GM19238 (cell line): ENCODE data around the gene SLC24A3.

Experiments used
- DNase-seq: peaks from one replicate; pipeline ENCODE4 v3.0.0; 2011; ENCODE audit warnings: low spot score; ENCODE audit not compliant: insufficient read length

Gene SLC24A3

GRCh38 chr20:19697415-19697814 lies 485.0 kb downstream of the SLC24A3 start:
- DNase-seq = no peak

DNA sequence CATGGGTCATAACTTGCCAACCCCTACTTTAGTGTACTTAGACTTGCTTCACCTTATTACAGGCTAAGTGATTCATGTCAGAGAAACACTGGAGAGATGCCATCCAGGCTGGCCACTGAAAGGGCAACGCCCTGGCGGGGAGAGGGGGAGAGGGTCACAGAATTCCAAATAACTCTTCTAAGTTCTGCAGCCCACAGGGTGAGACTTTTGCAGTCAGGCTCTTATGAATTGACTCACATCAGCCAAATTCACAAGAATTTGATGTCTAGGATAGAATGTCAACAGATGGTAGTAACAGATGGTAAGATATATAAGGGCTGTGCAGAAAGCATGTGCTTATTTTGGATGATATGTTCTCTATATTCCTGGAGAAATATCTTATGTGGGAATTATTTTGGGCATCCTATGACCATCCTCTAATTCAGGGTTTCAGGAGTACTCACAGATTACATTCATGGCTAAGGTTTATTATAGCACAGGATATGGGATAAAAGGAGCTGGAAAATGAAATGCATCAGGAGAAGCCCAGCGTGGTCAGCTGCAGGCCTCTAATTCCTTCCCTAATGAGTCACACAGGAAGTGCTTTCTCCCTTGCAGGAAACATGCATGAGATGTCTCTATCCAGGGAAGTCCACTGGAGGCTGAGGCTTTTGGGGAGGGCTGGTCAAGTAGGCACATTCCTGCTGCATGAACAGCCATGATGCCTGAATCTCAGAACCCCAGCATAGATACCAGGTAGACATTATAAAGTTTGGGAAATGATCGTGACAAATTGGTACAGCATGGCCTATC lies 486.9 kb downstream of the SLC24A3 start:
- no peak for DNase-seq

DNA sequence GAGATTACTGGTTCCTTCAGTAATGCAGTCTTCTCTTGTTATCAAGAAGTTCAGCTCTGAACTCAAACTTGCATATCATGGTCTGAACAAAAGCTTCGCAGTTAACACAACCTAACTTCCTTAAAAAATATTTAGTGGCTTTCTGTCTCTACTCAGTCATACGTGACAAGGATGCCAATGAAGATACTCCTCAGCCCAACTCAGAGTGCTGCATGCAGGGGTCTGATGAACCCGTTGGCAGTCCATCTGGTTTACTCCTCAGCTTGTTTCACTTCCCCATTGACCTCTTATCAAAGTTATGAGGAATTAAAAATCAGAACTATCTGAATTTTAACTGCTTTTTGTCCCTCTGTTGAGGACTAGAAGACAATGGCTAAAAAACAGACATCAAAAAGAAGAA lies 489.0 kb downstream of the SLC24A3 start:
- DNase-seq = no peak

- no peak for DNase-seq
Measured at GRCh38 chr20:19706463-19706862, 494.0 kb downstream of the SLC24A3 start.

- DNase-seq = no peak
Measured at GRCh38 chr20:19709635-19710335, 497.3 kb downstream of the SLC24A3 start.

GRCh38 chr20:19710336-19711120 lies 498.1 kb downstream of the SLC24A3 start:
- no peak for DNase-seq

DNA sequence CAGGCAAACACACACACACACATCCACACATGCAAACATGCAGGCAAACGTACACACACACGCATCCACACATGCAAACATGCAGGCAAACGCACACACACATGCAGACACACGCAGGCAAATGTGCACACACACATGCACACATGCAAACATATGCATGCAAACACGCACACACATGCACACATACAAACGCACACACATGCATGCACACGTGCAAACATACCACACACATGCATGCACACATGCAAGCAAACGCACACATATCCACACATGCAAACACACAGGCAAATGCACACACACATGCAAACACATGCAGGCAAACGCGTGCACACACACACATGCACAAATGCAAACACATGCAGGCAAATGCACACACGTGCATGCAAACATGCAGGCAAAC lies 498.7 kb downstream of the SLC24A3 start:
- no peak for DNase-seq

- no peak for DNase-seq
Measured at GRCh38 chr20:19712721-19713260, 500.3 kb downstream of the SLC24A3 start.

GRCh38 chr20:19713822-19714578 lies 501.6 kb downstream of the SLC24A3 start:
- DNase-seq = no peak

DNA sequence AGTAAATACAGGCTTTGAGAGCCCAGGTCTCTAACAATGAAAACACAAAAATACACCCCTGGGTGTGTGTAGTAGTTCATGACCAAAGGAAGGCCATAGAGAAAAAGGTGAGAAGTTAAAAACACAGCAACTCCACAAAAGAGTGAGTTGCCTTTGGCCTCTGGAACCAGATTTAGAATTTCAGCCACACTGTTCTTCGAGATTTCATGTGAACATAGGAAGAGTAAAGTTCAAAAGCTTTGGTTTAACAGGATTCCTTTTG lies 502.1 kb downstream of the SLC24A3 start:
- no peak for DNase-seq

- DNase-seq = no peak
Measured at GRCh38 chr20:19715986-19716385, 503.5 kb downstream of the SLC24A3 start.

DNA sequence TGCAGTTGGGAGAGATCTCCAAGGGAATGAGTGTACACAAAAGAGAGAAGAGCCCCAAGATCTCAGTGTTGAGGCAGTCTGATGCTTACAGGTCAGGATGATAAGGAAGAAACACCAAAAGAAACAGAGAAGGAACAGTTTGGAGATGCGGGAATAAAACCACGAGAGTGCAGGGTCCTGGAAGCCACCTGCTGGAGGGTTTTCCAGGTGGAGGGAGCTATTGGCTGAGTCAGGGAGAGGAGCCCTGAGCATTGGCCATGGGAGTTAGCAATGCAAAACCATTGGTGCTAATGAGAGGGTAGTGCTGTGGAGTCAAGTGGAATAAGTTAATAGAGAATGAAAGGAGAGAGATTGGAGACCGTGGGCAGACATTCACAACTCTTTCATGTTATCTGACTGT lies 506.4 kb downstream of the SLC24A3 start:
- no peak for DNase-seq

DNA sequence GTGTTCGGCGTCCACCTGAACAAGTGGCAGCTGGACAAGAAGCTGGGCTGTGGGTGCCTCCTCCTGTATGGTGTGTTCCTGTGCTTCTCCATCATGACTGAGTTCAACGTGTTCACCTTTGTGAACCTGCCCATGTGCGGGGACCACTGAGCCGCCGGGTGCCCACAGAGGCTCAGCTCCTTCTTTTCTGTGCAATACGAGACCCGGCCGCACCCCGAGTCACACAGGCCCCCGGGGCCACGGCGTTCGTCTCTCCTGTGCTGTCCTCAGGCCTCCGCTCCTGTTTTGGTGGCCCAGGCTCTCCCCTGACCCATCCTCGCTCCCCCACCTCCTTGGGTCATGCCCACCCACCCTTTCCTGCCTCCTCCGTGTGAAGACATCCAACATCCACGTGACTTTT lies 508.5 kb downstream of the SLC24A3 start:
- DNase-seq = no peak

DNA sequence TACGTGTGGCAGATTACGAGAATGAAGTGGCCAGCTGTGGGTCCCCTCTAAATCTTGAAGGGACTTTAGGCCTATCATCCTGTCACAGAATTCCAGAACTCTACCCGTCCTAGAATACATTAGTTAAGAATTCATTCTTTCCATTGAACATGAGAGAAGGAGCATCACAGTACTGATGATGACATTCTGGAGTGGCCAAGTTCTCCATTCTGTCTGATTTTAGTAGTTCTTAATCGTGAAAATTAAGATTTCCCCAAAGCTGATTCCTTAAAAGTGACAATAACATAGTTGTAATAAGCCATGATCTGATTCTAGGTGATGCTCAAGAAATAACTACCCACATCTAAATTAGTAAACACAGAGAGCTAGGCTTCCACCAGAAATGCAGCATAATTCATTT lies 510.6 kb downstream of the SLC24A3 start:
- no peak for DNase-seq

- DNase-seq = no peak
Measured at GRCh38 chr20:19723813-19724430, 511.5 kb downstream of the SLC24A3 start.

GRCh38 chr20:19725373-19725772 lies 512.9 kb downstream of the SLC24A3 start:
- DNase-seq = no peak

DNA sequence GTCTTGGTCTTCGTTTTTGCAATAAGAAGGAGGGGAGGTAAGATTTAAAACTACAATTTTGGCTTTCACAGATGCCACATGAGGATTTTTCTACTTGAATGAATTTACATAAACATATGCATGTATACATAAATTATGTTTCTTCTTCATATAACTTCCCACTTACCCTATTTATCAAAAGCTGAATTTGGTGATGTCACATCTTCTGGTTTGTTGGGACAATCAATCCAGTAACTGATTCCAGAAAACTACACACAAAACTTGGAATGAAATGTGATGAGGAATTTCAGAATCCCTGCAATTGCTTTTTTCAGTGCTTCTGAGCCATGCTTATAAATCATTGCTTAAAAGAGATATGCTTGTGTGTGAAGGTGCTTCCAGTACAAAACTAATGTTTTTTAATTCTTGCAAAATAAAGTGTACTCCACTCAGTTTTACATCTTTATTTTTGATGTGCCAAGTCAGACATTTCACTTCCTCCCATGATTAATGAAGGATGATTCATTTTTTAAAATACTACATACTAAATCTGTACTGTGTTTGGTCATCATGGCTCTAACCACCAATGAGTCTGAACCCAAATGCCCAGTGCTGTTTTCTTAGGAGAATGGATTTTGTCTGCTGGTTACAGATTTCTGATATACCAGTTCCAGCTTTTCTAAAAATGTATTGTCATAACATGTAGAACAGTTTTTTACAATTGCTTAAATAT lies 513.5 kb downstream of the SLC24A3 start:
- DNase-seq = no peak

GRCh38 chr20:19727251-19727847 lies 514.9 kb downstream of the SLC24A3 start:
- no peak for DNase-seq

- no peak for DNase-seq
Measured at GRCh38 chr20:19729672-19730071, 517.2 kb downstream of the SLC24A3 start.

DNA sequence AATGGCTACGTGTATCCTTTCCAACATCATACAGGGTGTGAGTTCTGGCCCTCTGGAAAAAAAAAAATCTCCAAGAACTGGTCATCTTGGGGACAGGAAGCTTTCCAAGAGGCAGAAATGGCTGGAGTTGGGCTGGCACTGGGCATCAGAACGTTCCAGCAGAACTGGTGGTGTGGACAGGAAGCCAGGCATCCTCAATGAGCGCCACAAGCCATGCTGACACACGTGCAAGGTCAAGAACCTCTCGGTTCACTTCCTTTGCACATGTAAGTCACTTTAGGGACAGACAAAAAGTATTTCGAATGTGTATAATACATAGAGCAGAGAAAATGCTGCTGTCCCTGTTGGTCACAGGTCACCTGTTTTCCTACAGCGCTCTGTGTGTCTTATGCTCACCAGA lies 518.3 kb downstream of the SLC24A3 start:
- DNase-seq = no peak
